ENCODE measurements around the gene PCDHGC3.

PCDHGC3 gene

DNA sequence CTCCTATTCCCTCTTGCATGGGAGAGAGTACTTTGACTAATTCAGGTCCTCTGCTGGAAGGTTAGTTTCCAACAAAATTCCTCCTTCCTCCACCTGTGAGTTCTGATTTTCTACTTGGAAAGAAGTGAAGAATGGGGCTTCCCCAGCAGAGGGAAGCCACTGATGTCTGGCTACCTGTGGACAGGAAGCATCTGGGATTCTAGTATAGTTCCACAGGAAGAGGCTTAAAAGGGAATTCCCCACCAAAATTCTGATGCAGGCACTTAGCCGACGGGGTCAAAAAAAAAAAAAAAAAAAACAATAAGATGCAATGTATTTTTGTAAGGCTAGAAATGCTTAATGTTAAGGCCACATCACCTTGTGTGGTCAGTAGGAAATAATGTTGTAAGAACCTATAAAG, 46.5 kb downstream of the PCDHGC3 start:
- no peaks in the 10 kb centered on the region for H3K27me3 ChIP-seq (ENCODE audit: control insufficient read depth in 1 of 2, insufficient read depth in 2 of 2, low read length in 2 of 2)
- no peak overlapping the region for H3K4me3 ChIP-seq (ENCODE audit: low read depth in 1 of 2, low read length in 2 of 2)
- no peak overlapping the region for H3K27ac ChIP-seq (ENCODE audit: low read depth, low read length)
- no peaks in the 10 kb centered on the region for H3K9me3 ChIP-seq (ENCODE audit: control insufficient read depth in 1 of 2, low read length in 2 of 2)
- H3K36me3 ChIP-seq (ENCODE audit: control insufficient read depth in 1 of 2, insufficient read depth in 2 of 2, low read length in 2 of 2): peaks cover 20 to 66% of the 10 kb centered on the region in 2 donors
- peaks cover 22 to 23% of the 10 kb centered on the region in 2 donors for H3K4me1 ChIP-seq (ENCODE audit: control insufficient read depth in 1 of 2, insufficient read depth in 2 of 2, low read length in 2 of 2)
- no peak overlapping the region for H3K9ac ChIP-seq (ENCODE audit: low read depth in 1 of 2, low read length in 2 of 2)

DNA sequence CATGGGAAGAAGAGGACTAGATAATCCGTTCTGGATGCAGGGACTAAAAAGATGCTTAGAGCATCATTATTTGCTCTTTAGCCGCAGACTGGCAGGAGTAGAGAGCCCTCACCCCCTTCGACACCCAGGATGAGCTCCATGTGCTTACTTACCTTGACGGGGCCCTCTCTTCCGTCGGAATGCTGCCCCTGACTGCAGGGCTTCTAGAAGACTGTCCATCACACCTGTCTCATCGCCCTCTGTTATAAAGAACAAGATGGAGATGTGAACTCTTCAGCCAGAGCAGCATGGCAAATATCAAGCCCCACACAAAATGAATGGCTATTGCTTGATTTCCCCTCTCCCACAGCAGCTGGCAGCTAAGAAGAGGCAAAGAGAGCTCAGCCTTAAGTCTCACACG, 48.2 kb downstream of the PCDHGC3 start:
- Histone ChIP-seq H3K27me3 (ENCODE audit: control insufficient read depth in 1 of 2, insufficient read depth in 2 of 2, low read length in 2 of 2) (no peaks in the 10 kb centered on the region), H3K27ac (ENCODE audit: low read depth, low read length) (no peak overlapping the region), H3K9ac (ENCODE audit: low read depth in 1 of 2, low read length in 2 of 2) (no peak overlapping the region), H3K4me3 (ENCODE audit: low read depth in 1 of 2, low read length in 2 of 2) (no peak overlapping the region), H3K9me3 (ENCODE audit: control insufficient read depth in 1 of 2, low read length in 2 of 2) (no peaks in the 10 kb centered on the region), H3K4me1 (ENCODE audit: control insufficient read depth in 1 of 2, insufficient read depth in 2 of 2, low read length in 2 of 2) (peaks cover 22 to 23% of the 10 kb centered on the region in 2 donors), H3K36me3 (ENCODE audit: control insufficient read depth in 1 of 2, insufficient read depth in 2 of 2, low read length in 2 of 2) (peaks cover 23 to 71% of the 10 kb centered on the region in 2 donors)

DNA sequence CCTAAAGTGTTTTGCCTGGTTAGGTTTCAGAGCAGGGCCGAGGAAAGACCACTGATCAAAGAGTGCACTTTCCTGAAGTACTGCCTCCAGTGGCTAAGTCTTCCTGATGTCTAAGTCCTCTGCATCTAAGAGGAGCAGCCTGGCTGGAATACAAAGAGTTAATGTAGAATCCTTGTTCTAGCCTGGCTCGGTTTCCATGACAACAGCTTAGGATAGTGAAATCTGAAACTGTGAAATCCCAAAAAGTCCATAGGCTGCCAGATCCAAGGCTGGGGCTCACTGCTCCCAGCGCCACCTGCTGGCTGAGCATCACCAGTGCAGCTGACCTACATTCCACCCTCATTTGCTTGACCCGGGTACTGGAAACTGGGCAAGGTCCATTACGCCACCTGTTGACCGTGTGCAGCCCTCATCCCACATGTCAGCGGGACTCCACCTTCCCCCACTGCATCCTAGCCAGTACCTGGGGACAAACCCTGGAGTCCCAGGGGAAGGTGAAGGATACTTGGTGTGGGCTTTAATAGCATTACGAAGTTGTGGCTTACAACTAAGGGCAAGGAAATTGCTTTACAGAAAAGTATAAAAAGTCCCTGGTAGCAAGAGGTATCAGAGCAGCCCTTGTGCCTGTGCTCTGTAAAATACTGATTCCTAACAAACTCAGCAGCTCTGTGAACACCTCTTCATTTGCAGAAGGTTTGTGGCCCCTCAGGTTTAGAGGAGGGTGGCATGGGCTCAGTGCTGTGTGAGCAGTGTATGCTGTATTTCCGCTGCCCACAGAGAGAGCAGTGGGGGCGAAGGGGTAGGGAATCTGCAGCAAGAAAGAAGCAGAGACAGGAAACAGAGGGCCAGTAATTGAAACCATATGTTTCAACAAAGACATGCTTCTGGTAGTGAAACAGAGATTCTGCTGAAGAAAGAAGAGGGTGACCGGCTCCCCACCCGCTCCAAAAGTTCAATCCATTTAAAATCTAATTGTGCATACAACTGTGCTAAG, 49.1 kb downstream of the PCDHGC3 start:
- no peak overlapping the region for H3K4me3 ChIP-seq (ENCODE audit: low read depth in 1 of 2, low read length in 2 of 2)
- H3K27ac ChIP-seq (ENCODE audit: low read depth, low read length): no peak overlapping the region
- H3K27me3 ChIP-seq (ENCODE audit: control insufficient read depth in 1 of 2, insufficient read depth in 2 of 2, low read length in 2 of 2): no peaks in the 10 kb centered on the region
- H3K9ac ChIP-seq (ENCODE audit: low read depth in 1 of 2, low read length in 2 of 2): no peak overlapping the region
- no peaks in the 10 kb centered on the region for H3K9me3 ChIP-seq (ENCODE audit: control insufficient read depth in 1 of 2, low read length in 2 of 2)
- peaks cover 22 to 23% of the 10 kb centered on the region in 2 donors for H3K4me1 ChIP-seq (ENCODE audit: control insufficient read depth in 1 of 2, insufficient read depth in 2 of 2, low read length in 2 of 2)
- peaks cover 25 to 72% of the 10 kb centered on the region in 2 donors for H3K36me3 ChIP-seq (ENCODE audit: control insufficient read depth in 1 of 2, insufficient read depth in 2 of 2, low read length in 2 of 2)

DNA sequence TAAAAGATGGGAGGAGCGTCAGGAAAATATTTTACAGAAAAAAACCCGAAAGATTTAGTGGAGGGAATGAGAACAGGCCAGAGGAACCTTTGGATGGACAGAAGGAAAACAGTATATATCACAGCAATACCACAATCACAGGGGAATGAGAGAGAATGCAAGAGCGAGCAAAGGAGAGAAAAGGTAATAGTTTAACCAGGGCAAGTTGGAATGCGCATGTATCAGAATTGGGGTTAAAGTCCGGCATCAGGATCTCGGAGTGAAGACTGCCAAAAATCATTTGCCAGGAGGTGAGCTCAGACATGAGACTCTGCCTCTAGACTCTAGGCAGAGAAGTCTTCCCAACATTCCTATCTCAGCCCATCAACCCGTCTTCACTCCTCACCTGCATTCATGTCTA, 49.9 kb downstream of the PCDHGC3 start:
- no peak overlapping the region for H3K27ac ChIP-seq (ENCODE audit: low read depth, low read length)

DNA sequence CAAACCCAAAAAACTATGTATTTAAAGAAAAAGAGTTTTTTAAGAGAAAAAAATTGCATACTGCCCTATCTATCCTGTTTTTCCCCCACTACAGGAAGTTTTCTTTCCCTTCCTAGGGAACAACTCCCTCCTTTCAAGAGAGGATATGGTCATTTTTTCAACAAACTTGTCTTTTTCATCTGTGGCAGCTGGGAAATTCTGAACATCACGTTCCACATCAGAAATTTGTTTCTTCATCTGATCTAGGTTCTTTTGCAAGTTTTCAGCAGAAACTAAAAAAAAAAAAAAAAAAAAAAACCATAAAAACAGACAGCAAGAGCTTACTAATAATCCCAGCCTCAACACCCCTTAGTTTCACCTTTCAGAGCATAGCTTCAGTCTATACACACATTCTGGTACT, 51.7 kb downstream of the PCDHGC3 start:
- Histone ChIP-seq H3K27me3 (ENCODE audit: control insufficient read depth in 1 of 2, insufficient read depth in 2 of 2, low read length in 2 of 2) (no peaks in the 10 kb centered on the region), H3K9ac (ENCODE audit: low read depth in 1 of 2, low read length in 2 of 2) (no peak overlapping the region), H3K4me3 (ENCODE audit: low read depth in 1 of 2, low read length in 2 of 2) (no peak overlapping the region)

More for the DNA sequence above, 49.9 kb downstream of the PCDHGC3 start:
- H3K9ac ChIP-seq (ENCODE audit: low read depth in 1 of 2, low read length in 2 of 2): no peak overlapping the region
- peaks cover 22 to 23% of the 10 kb centered on the region in 2 donors for H3K4me1 ChIP-seq (ENCODE audit: control insufficient read depth in 1 of 2, insufficient read depth in 2 of 2, low read length in 2 of 2)
- H3K27me3 ChIP-seq (ENCODE audit: control insufficient read depth in 1 of 2, insufficient read depth in 2 of 2, low read length in 2 of 2): no peaks in the 10 kb centered on the region
- H3K9me3 ChIP-seq (ENCODE audit: control insufficient read depth in 1 of 2, low read length in 2 of 2): no peaks in the 10 kb centered on the region
- H3K36me3 ChIP-seq (ENCODE audit: control insufficient read depth in 1 of 2, insufficient read depth in 2 of 2, low read length in 2 of 2): peaks cover 25 to 75% of the 10 kb centered on the region in 2 donors
- no peak overlapping the region for H3K4me3 ChIP-seq (ENCODE audit: low read depth in 1 of 2, low read length in 2 of 2)

More for the DNA sequence above, 51.7 kb downstream of the PCDHGC3 start:
- Histone ChIP-seq H3K4me1 (ENCODE audit: control insufficient read depth in 1 of 2, insufficient read depth in 2 of 2, low read length in 2 of 2) (peaks cover 13 to 15% of the 10 kb centered on the region in 2 donors), H3K36me3 (ENCODE audit: control insufficient read depth in 1 of 2, insufficient read depth in 2 of 2, low read length in 2 of 2) (peaks cover 30 to 77% of the 10 kb centered on the region in 2 donors), H3K27ac (ENCODE audit: low read depth, low read length) (no peak overlapping the region), H3K9me3 (ENCODE audit: control insufficient read depth in 1 of 2, low read length in 2 of 2) (no peaks in the 10 kb centered on the region)
